ENCODE results near the gene CARS1.

- TF ChIP-seq POLR2AphosphoS5 (IDR thresholded peaks at IDR 0.05; ENCODE audit: low read depth) (no peak), CTCF (conservative IDR thresholded peaks at IDR 0.05; ENCODE audit: low read depth in 2 of 2) (no peak), EZH2 (IDR thresholded peaks at IDR 0.05; ENCODE audit: low read depth, unreplicated experiment) (no peak), EZH2phosphoT487 (IDR thresholded peaks at IDR 0.05; ENCODE audit: unreplicated experiment) (no peak), JUNB (IDR thresholded peaks at IDR 0.05; ENCODE audit: unreplicated experiment) (no peak), ZNF114 (CRISPR knock-in tag; IDR thresholded peaks at IDR 0.05) (no peak), CREB1 (CRISPR knock-in tag; IDR thresholded peaks at IDR 0.05; ENCODE audit: low read depth) (no peak), STAT1 (IDR thresholded peaks at IDR 0.05; ENCODE audit: unreplicated experiment) (no peak), ZNF331 (CRISPR knock-in tag; IDR thresholded peaks at IDR 0.05; ENCODE audit: low read depth) (no peak)
- TF ChIP-seq, protein P1, sequence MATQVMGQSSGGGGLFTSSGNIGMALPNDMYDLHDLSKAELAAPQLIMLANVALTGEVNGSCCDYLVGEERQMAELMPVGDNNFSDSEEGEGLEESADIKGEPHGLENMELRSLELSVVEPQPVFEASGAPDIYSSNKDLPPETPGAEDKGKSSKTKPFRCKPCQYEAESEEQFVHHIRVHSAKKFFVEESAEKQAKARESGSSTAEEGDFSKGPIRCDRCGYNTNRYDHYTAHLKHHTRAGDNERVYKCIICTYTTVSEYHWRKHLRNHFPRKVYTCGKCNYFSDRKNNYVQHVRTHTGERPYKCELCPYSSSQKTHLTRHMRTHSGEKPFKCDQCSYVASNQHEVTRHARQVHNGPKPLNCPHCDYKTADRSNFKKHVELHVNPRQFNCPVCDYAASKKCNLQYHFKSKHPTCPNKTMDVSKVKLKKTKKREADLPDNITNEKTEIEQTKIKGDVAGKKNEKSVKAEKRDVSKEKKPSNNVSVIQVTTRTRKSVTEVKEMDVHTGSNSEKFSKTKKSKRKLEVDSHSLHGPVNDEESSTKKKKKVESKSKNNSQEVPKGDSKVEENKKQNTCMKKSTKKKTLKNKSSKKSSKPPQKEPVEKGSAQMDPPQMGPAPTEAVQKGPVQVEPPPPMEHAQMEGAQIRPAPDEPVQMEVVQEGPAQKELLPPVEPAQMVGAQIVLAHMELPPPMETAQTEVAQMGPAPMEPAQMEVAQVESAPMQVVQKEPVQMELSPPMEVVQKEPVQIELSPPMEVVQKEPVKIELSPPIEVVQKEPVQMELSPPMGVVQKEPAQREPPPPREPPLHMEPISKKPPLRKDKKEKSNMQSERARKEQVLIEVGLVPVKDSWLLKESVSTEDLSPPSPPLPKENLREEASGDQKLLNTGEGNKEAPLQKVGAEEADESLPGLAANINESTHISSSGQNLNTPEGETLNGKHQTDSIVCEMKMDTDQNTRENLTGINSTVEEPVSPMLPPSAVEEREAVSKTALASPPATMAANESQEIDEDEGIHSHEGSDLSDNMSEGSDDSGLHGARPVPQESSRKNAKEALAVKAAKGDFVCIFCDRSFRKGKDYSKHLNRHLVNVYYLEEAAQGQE (IDR thresholded peaks at IDR 0.05; ENCODE audit: unreplicated experiment): no peak
These were observed 5.8 kb downstream of the CARS1 start for GRCh38 chr11:3051196-3052108.

Data from GM23338 (cell line).